Activated T-cell treated with anti-CD3 and anti-CD28 coated beads, Interleukin-2, amount 50 U/mL, for 72 hours (primary cell): Measurements from ENCODE around the gene RRP36. TPM values are rescaled to one million over a fixed set of nuclear protein-coding genes. Genes with fewer than 3 reads are reported as not detected.

Experiments
- ATAC-seq, 2 donors: fragments of 150-1000 bp; cut with Tn5 transposase; replicated peaks in 1 of 2; 2 replicates each; pipeline ENCODE4 v1.10.0; 2021; ENCODE audit warnings: moderate library complexity in 2 of 2, mild to moderate bottlenecking in 1 of 2
- DNase-seq, 2 donors: peaks; one replicate each; pipeline ENCODE4 v3.0.0; 2021 to 2022; ENCODE audit warnings: mixed read lengths in 1 of 2
- H3K27ac Mint-ChIP-seq: one replicate; pipeline ENCODE4 v1.8.0; 2022; ENCODE audit warnings: mild to moderate bottlenecking, moderate library complexity, mixed read lengths
- H3K27me3 Mint-ChIP-seq: one replicate; pipeline ENCODE4 v1.8.0; 2022; ENCODE audit warnings: low read depth, mixed read lengths
- H3K36me3 Mint-ChIP-seq, 2 donors: one replicate each; pipeline ENCODE4 v1.8.0; 2022; ENCODE audit warnings: mixed read lengths in 2 of 2, mild to moderate bottlenecking in 1 of 2; ENCODE audit not compliant: insufficient read depth in 2 of 2
- H3K4me1 Mint-ChIP-seq: one replicate; pipeline ENCODE4 v1.8.0; 2022; ENCODE audit warnings: low read depth, mixed read lengths
- H3K4me3 Mint-ChIP-seq, 2 donors: one replicate each; pipeline ENCODE4 v1.8.0; 2022; ENCODE audit warnings: mild to moderate bottlenecking in 2 of 2, mixed read lengths in 2 of 2, moderate library complexity in 2 of 2
- H3K9me3 Mint-ChIP-seq, 2 donors: one replicate each; pipeline ENCODE4 v1.8.0; 2022; ENCODE audit warnings: mixed read lengths in 2 of 2
- total RNA-seq, 2 donors: library from RNA; stranded (reverse); gene quantifications; one replicate each; pipeline ENCODE4 v1.2.3, GENCODE V29; 2022

Gene RRP36
- total RNA-seq, 2 donors from 2014 or later, result 43.4 to 54.2 TPM

- DNase-seq (no peak), ATAC-seq (peak in 1 of 2 donors; percentile 27)
- Mint-ChIP-seq H3K27ac (peak overlapping the region; percentile 70), H3K4me3 (peak overlapping the region; percentile 94 to 99), H3K9me3 (no peaks in the 10 kb centered on the region), H3K4me1 (peaks cover 65% of the 10 kb centered on the region), H3K27me3 (no peaks in the 10 kb centered on the region), H3K36me3 (peaks cover 9 to 16% of the 10 kb centered on the region in 2 donors)
Measured at GRCh38 chr6:43013097-43013842, 8.2 kb upstream of the RRP36 start.

- Mint-ChIP-seq H3K27me3 (no peaks in the 10 kb centered on the region), H3K4me3 (peak within 1 kb of the TSS; percentile 94 to 99), H3K36me3 (peaks cover 9 to 16% of the 10 kb centered on the region in 2 donors), H3K27ac (peak within 1 kb of the TSS; percentile 70), H3K9me3 (no peaks in the 10 kb centered on the region), H3K4me1 (peaks cover 65% of the 10 kb centered on the region)
- peak; percentile 99 for DNase-seq
- peak; percentile 93 to 95 for ATAC-seq
Measured at GRCh38 chr6:43013843-43014433, 7.5 kb upstream of the RRP36 start, which contains the start of the genes KLHDC3 and MEA1. KLHDC3 (plus strand) TSS chr6:43014249; CDS start chr6:43017193, 2,944 bp downstream. MEA1 (minus strand) TSS chr6:43013946; CDS start chr6:43013813, 133 bp downstream.

- peak overlapping the region; percentile 70 for H3K27ac Mint-ChIP-seq
- H3K9me3 Mint-ChIP-seq, result no peaks in the 10 kb centered on the region
- no peaks in the 10 kb centered on the region for H3K27me3 Mint-ChIP-seq
- H3K4me3 Mint-ChIP-seq, result peak overlapping the region; percentile 94 to 99
- H3K36me3 Mint-ChIP-seq, result peaks cover 7 to 16% of the 10 kb centered on the region in 2 donors
- ATAC-seq, result no peak
- H3K4me1 Mint-ChIP-seq, result peaks cover 65% of the 10 kb centered on the region
- DNase-seq, result no peak
Measured at GRCh38 chr6:43014434-43014909, 7.0 kb upstream of the RRP36 start.

GRCh38 chr6:43016176-43016942 is 5.1 kb upstream of the RRP36 start:
- Mint-ChIP-seq H3K27ac (no peak overlapping the region), H3K4me1 (peaks cover 63% of the 10 kb centered on the region), H3K4me3 (peak overlapping the region; percentile 44 to 67), H3K9me3 (no peaks in the 10 kb centered on the region), H3K36me3 (peaks cover 6 to 17% of the 10 kb centered on the region in 2 donors), H3K27me3 (no peaks in the 10 kb centered on the region)
- no peak for DNase-seq
- no peak for ATAC-seq

- no peak for DNase-seq
- Mint-ChIP-seq H3K36me3 (peaks cover 4 to 17% of the 10 kb centered on the region in 2 donors), H3K27me3 (no peaks in the 10 kb centered on the region), H3K27ac (no peak overlapping the region), H3K9me3 (no peaks in the 10 kb centered on the region), H3K4me1 (peaks cover 58% of the 10 kb centered on the region), H3K4me3 (no peak overlapping the region)
- no peak for ATAC-seq
Measured at GRCh38 chr6:43016943-43017334, 4.5 kb upstream of the RRP36 start.

GRCh38 chr6:43019152-43019551 is 2.3 kb upstream of the RRP36 start:
- Mint-ChIP-seq H3K27me3 (no peaks in the 10 kb centered on the region), H3K27ac (no peak overlapping the region), H3K9me3 (no peaks in the 10 kb centered on the region), H3K4me3 (no peak overlapping the region), H3K4me1 (peaks cover 55% of the 10 kb centered on the region), H3K36me3 (peaks cover 5 to 19% of the 10 kb centered on the region in 2 donors)
- no peak for DNase-seq
- ATAC-seq, result no peak

- peak overlapping the region; percentile 18 to 37 for H3K4me3 Mint-ChIP-seq
- peak overlapping the region; percentile 24 for H3K27ac Mint-ChIP-seq
- no peak for ATAC-seq
- peaks cover 12 to 25% of the 10 kb centered on the region in 2 donors for H3K36me3 Mint-ChIP-seq
- H3K4me1 Mint-ChIP-seq, result peaks cover 55% of the 10 kb centered on the region
- no peaks in the 10 kb centered on the region for H3K9me3 Mint-ChIP-seq
- DNase-seq, result no peak
- no peaks in the 10 kb centered on the region for H3K27me3 Mint-ChIP-seq
Measured at GRCh38 chr6:43020052-43020705, 1.2 kb upstream of the RRP36 start.

GRCh38 chr6:43020847-43021246 is 576 bp upstream of the RRP36 start:
- Mint-ChIP-seq H3K36me3 (peaks cover 13 to 29% of the 10 kb centered on the region in 2 donors), H3K4me1 (peaks cover 54% of the 10 kb centered on the region)
- ATAC-seq, result no peak

GRCh38 chr6:43024436-43024835 is 3.0 kb downstream of the RRP36 start:
- Mint-ChIP-seq H3K4me3 (peak overlapping the region; percentile 37 to 53), H3K36me3 (peaks cover 17 to 29% of the 10 kb centered on the region in 2 donors), H3K27ac (peak overlapping the region; percentile 24), H3K9me3 (no peaks in the 10 kb centered on the region), H3K4me1 (peaks cover 36% of the 10 kb centered on the region), H3K27me3 (no peaks in the 10 kb centered on the region)
- DNase-seq (no peak), ATAC-seq (peak; percentile 22 to 42)

More at GRCh38 chr6:43020847-43021246, 576 bp upstream of the RRP36 start:
- no peak overlapping the region for H3K27ac Mint-ChIP-seq
- H3K9me3 Mint-ChIP-seq, result no peaks in the 10 kb centered on the region
- H3K27me3 Mint-ChIP-seq, result no peaks in the 10 kb centered on the region
- H3K4me3 Mint-ChIP-seq, result peak overlapping the region; percentile 65 to 86
- DNase-seq, result no peak

GRCh38 chr6:43026365-43026764 is 4.9 kb downstream of the RRP36 start:
- no peaks in the 10 kb centered on the region for H3K27me3 Mint-ChIP-seq
- H3K36me3 Mint-ChIP-seq, result peaks cover 17 to 28% of the 10 kb centered on the region in 2 donors
- DNase-seq (no peak), ATAC-seq (no peak)
- H3K9me3 Mint-ChIP-seq, result no peaks in the 10 kb centered on the region
- no peak overlapping the region for H3K27ac Mint-ChIP-seq
- peaks cover 26% of the 10 kb centered on the region for H3K4me1 Mint-ChIP-seq
- no peak overlapping the region for H3K4me3 Mint-ChIP-seq

GRCh38 chr6:43029120-43029519 is 7.7 kb downstream of the RRP36 start:
- no peaks in the 10 kb centered on the region for H3K9me3 Mint-ChIP-seq
- ATAC-seq, result no peak
- DNase-seq, result no peak
- H3K36me3 Mint-ChIP-seq, result peaks cover 18 to 30% of the 10 kb centered on the region in 2 donors
- H3K4me3 Mint-ChIP-seq, result no peak overlapping the region
- H3K4me1 Mint-ChIP-seq, result peaks cover 9% of the 10 kb centered on the region
- no peaks in the 10 kb centered on the region for H3K27me3 Mint-ChIP-seq
- no peak overlapping the region for H3K27ac Mint-ChIP-seq

- Mint-ChIP-seq H3K27me3 (no peaks in the 10 kb centered on the region), H3K27ac (no peak overlapping the region), H3K4me3 (no peak overlapping the region), H3K36me3 (peaks cover 7 to 19% of the 10 kb centered on the region in 2 donors), H3K9me3 (no peaks in the 10 kb centered on the region), H3K4me1 (no peaks in the 10 kb centered on the region)
- no peak for DNase-seq
- no peak for ATAC-seq
Measured at GRCh38 chr6:43032326-43032725, 10.9 kb downstream of the RRP36 start.
